Measurements from ENCODE around the gene TNFRSF8.

GRCh38 chr1:12169442-12170135 is 106.5 kb downstream of the TNFRSF8 start:
- TF ChIP-seq CTCF (IDR thresholded peaks at IDR 0.05) (no peak), POLR2A (IDR thresholded peaks at IDR 0.05) (no peak)
